VCaP (cell line): ENCODE measurements around the gene MTCL1.

Source experiments
- H3K27ac ChIP-seq: fragments of 450-650 bp; 2 replicates; pipeline ENCODE4 v1.5.1; 2017
- TF ChIP-seq, protein P1 (sequence below): fragments of 450-650 bp; conservative IDR thresholded peaks from 2 replicates; pipeline ENCODE4 v1.5.1; 2017; ENCODE audit warnings: mild to moderate bottlenecking, moderate library complexity

The MTCL1 gene

GRCh38 chr18:8805552-8805951, 100.2 kb downstream of the MTCL1 start:
- H3K27ac ChIP-seq, result no peak overlapping the region
- TF ChIP-seq, protein P1, sequence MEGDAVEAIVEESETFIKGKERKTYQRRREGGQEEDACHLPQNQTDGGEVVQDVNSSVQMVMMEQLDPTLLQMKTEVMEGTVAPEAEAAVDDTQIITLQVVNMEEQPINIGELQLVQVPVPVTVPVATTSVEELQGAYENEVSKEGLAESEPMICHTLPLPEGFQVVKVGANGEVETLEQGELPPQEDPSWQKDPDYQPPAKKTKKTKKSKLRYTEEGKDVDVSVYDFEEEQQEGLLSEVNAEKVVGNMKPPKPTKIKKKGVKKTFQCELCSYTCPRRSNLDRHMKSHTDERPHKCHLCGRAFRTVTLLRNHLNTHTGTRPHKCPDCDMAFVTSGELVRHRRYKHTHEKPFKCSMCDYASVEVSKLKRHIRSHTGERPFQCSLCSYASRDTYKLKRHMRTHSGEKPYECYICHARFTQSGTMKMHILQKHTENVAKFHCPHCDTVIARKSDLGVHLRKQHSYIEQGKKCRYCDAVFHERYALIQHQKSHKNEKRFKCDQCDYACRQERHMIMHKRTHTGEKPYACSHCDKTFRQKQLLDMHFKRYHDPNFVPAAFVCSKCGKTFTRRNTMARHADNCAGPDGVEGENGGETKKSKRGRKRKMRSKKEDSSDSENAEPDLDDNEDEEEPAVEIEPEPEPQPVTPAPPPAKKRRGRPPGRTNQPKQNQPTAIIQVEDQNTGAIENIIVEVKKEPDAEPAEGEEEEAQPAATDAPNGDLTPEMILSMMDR, result no peak

DNA sequence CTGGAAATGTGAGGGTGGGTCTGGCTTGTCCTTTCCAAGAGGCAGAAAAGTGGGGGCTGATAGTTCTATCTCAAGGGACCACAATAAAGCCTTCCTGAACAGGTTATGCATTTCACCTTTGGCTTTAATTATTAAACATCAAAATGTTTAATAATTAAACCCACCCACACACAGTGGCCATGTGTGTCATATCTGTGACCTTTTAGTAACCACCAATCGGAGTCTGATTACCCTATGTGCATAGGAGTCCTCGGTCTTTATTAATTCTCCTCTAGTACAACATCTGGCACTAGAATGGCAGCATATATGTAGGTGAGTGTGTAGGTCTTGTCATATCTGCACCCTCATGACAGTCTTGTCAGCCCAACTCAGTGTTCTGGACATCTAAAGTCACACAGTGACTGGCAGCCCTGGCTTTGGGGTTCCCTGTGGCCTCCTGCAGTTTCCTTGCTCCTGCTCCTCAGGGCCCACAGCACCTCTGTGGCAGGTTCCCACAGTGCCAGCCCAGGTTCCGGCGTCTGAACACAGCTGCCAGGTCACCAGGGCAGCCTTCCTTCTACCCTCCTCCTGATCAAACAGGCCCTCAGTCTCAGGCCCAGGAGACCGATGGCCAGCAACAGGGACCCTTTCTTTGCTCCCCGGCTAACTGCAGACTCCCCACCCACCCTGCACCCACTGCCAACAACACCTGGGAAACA, 100.9 kb downstream of the MTCL1 start:
- H3K27ac ChIP-seq, result no peak overlapping the region
- TF ChIP-seq, protein P1, result no peak

- no peak overlapping the region for H3K27ac ChIP-seq
- TF ChIP-seq, protein P1, result no peak
These were observed 101.6 kb downstream of the MTCL1 start for GRCh38 chr18:8806798-8807487.

DNA sequence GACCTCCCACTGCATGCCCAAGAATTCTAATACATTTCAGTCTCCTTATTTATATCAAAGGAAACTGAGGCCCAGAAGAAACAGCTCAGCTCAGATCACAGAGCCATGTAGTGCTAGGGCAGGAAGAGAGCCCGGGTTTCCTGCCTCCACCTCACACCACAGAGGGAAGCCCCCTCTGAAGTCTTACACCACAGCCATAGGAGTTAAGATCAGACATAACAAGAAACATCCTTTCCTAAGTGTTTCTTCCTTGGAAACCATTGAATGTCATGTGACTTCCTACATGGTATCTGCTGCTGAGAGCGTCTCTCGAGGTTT, 102.1 kb downstream of the MTCL1 start:
- TF ChIP-seq, protein P1, result no peak
- H3K27ac ChIP-seq, result no peak overlapping the region

- TF ChIP-seq, protein P1, result no peak
- H3K27ac ChIP-seq, result no peak overlapping the region
These were observed 102.6 kb downstream of the MTCL1 start for GRCh38 chr18:8808001-8808400.

GRCh38 chr18:8809514-8809913, 104.2 kb downstream of the MTCL1 start:
- TF ChIP-seq, protein P1, result no peak
- no peak overlapping the region for H3K27ac ChIP-seq

DNA sequence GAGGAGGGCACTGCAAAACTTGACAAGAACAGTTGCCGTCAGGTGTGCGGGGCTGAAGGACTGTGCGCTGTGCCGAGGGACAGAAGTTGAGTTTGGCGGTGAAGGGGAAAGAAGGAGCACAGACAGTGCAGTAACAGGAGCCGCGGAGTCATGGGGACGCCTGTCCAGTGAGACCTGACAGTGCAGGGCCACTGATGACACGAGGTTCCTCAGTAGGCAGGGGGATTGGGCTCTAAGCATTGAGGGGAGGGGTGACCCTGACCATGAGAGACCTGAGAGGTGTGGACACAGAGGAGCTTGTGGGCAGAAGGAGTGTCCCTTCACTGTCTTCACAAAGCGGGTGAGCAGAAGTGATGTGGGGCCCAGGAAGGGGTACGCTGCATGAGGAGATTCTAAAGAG, 104.8 kb downstream of the MTCL1 start:
- TF ChIP-seq, protein P1, result no peak
- H3K27ac ChIP-seq, result no peak overlapping the region
